ENCODE measurements around the gene ROBO2.
"Not testable (repeated sequence)": the region's sequence is repeated elsewhere in the genome, so short reads cannot be mapped to it uniquely, and the experiment has no call there.

The ROBO2 gene

GRCh38 chr3:77381431-77381830, 341.5 kb downstream of the ROBO2 start:
- ChIA-PET CTCF (interaction anchor here (0.6 kb wide), 1 partner anchor 11 kb away, joined by 3 read pairs; no protein-coding TSS in a partner anchor), POLR2A (no interaction called here)
- DNase-seq (ENCODE audit: extremely low spot score) = no peak
- TF ChIP-seq CTBP1 (IDR thresholded peaks at IDR 0.05; ENCODE audit: borderline replicate concordance) = no peak
- TF ChIP-seq SUZ12 (IDR thresholded peaks at IDR 0.05) = no peak
- TF ChIP-seq HDGF (IDR thresholded peaks at IDR 0.05; ENCODE audit: borderline replicate concordance) = no peak
- no peak for TF ChIP-seq NFRKB (IDR thresholded peaks at IDR 0.05)
- no peak for TF ChIP-seq FOXA1 (IDR thresholded peaks at IDR 0.05)
- no peak for TF ChIP-seq FOXM1 (IDR thresholded peaks at IDR 0.05; ENCODE audit: borderline replicate concordance)
- no peak for TF ChIP-seq ZNF384 (IDR thresholded peaks at IDR 0.05)
- no peak for TF ChIP-seq TARDBP (IDR thresholded peaks at IDR 0.05)
- TF ChIP-seq FOXK2 (IDR thresholded peaks at IDR 0.05) = no peak

- ChIA-PET POLR2A (no interaction called here), CTCF (interaction anchor here (0.7 kb wide), 1 partner anchor 11 kb away, joined by 3 read pairs; no protein-coding TSS in a partner anchor)
- DNase-seq (ENCODE audit: extremely low spot score) = no peak
- TF ChIP-seq LEF1 (IDR thresholded peaks at IDR 0.05; ENCODE audit: borderline replicate concordance) (no peak), CTBP1 (IDR thresholded peaks at IDR 0.05; ENCODE audit: borderline replicate concordance) (no peak), HDGF (IDR thresholded peaks at IDR 0.05; ENCODE audit: borderline replicate concordance) (no peak)
These were observed 352.3 kb downstream of the ROBO2 start for GRCh38 chr3:77392181-77392580.

GRCh38 chr3:77394046-77394445, 354.1 kb downstream of the ROBO2 start:
- TF ChIP-seq ZNF384 (IDR thresholded peaks at IDR 0.05) (no peak), FOXA1 (IDR thresholded peaks at IDR 0.05) (no peak), ELF4 (IDR thresholded peaks at IDR 0.05) (no peak), CTBP1 (IDR thresholded peaks at IDR 0.05; ENCODE audit: borderline replicate concordance) (no peak), SP1 (IDR thresholded peaks at IDR 0.05) (no peak), LEF1 (IDR thresholded peaks at IDR 0.05; ENCODE audit: borderline replicate concordance) (no peak), SUZ12 (IDR thresholded peaks at IDR 0.05) (no peak), ARNT (IDR thresholded peaks at IDR 0.05) (no peak)
- DNase-seq (ENCODE audit: extremely low spot score) = no peak
- ChIA-PET CTCF (no interaction called here), POLR2A (no interaction called here)

- TF ChIP-seq NFRKB (IDR thresholded peaks at IDR 0.05) (no peak), SUZ12 (IDR thresholded peaks at IDR 0.05) (no peak), FOXM1 (IDR thresholded peaks at IDR 0.05; ENCODE audit: borderline replicate concordance) (no peak), ELF4 (IDR thresholded peaks at IDR 0.05) (no peak), FOXA1 (IDR thresholded peaks at IDR 0.05) (no peak), HDGF (IDR thresholded peaks at IDR 0.05; ENCODE audit: borderline replicate concordance) (no peak), TARDBP (IDR thresholded peaks at IDR 0.05) (no peak), BHLHE40 (IDR thresholded peaks at IDR 0.05; ENCODE audit: borderline replicate concordance) (no peak), FOXK2 (IDR thresholded peaks at IDR 0.05) (no peak), ARNT (IDR thresholded peaks at IDR 0.05) (no peak), LEF1 (IDR thresholded peaks at IDR 0.05; ENCODE audit: borderline replicate concordance) (no peak), PKNOX1 (IDR thresholded peaks at IDR 0.05) (no peak)
- no peak for DNase-seq (ENCODE audit: extremely low spot score)
- ChIA-PET CTCF (no interaction called here), POLR2A (no interaction called here)
These were observed 365.0 kb downstream of the ROBO2 start for GRCh38 chr3:77404871-77405270.

GRCh38 chr3:77407441-77407840, 367.5 kb downstream of the ROBO2 start:
- DNase-seq (ENCODE audit: extremely low spot score) = no peak
- no peak for TF ChIP-seq BHLHE40 (IDR thresholded peaks at IDR 0.05; ENCODE audit: borderline replicate concordance)
- no peak for TF ChIP-seq FOXA1 (IDR thresholded peaks at IDR 0.05)
- no peak for TF ChIP-seq SUZ12 (IDR thresholded peaks at IDR 0.05)
- TF ChIP-seq LEF1 (IDR thresholded peaks at IDR 0.05; ENCODE audit: borderline replicate concordance) = no peak
- CTCF ChIA-PET = no interaction called here
- POLR2A ChIA-PET = no interaction called here

GRCh38 chr3:77410334-77410733, 370.4 kb downstream of the ROBO2 start:
- CTCF ChIA-PET; POLR2A ChIA-PET; DNase-seq (ENCODE audit: extremely low spot score): not testable (repeated sequence)

GRCh38 chr3:77411334-77411733, 371.4 kb downstream of the ROBO2 start:
- no peak for DNase-seq (ENCODE audit: extremely low spot score)
- TF ChIP-seq BHLHE40 (IDR thresholded peaks at IDR 0.05; ENCODE audit: borderline replicate concordance) = no peak
- TF ChIP-seq CTBP1 (IDR thresholded peaks at IDR 0.05; ENCODE audit: borderline replicate concordance) = no peak
- no peak for TF ChIP-seq PKNOX1 (IDR thresholded peaks at IDR 0.05)
- TF ChIP-seq FOXA1 (IDR thresholded peaks at IDR 0.05) = no peak
- TF ChIP-seq FOXM1 (IDR thresholded peaks at IDR 0.05; ENCODE audit: borderline replicate concordance) = no peak
- TF ChIP-seq ELF4 (IDR thresholded peaks at IDR 0.05) = no peak
- no peak for TF ChIP-seq HDGF (IDR thresholded peaks at IDR 0.05; ENCODE audit: borderline replicate concordance)
- no peak for TF ChIP-seq SP1 (IDR thresholded peaks at IDR 0.05)
- TF ChIP-seq L3MBTL2 (conservative IDR thresholded peaks at IDR 0.05) = no peak
- no peak for TF ChIP-seq TARDBP (IDR thresholded peaks at IDR 0.05)
- no peak for TF ChIP-seq ZNF384 (IDR thresholded peaks at IDR 0.05)
- no peak for TF ChIP-seq NFRKB (IDR thresholded peaks at IDR 0.05)
- no peak for TF ChIP-seq FOXK2 (IDR thresholded peaks at IDR 0.05)
- no peak for TF ChIP-seq LEF1 (IDR thresholded peaks at IDR 0.05; ENCODE audit: borderline replicate concordance)
- no peak for TF ChIP-seq ARNT (IDR thresholded peaks at IDR 0.05)
- TF ChIP-seq SUZ12 (IDR thresholded peaks at IDR 0.05) = no peak
- ChIA-PET POLR2A (no interaction called here), CTCF (no interaction called here)

- CTCF ChIA-PET = no interaction called here
These were observed 372.1 kb downstream of the ROBO2 start for GRCh38 chr3:77412021-77412438.

More at GRCh38 chr3:77412021-77412438, 372.1 kb downstream of the ROBO2 start:
- no peak for DNase-seq (ENCODE audit: extremely low spot score)
- POLR2A ChIA-PET = no interaction called here
- TF ChIP-seq ZNF384 (IDR thresholded peaks at IDR 0.05) (no peak), SP1 (IDR thresholded peaks at IDR 0.05) (no peak), FOXM1 (IDR thresholded peaks at IDR 0.05; ENCODE audit: borderline replicate concordance) (no peak), L3MBTL2 (conservative IDR thresholded peaks at IDR 0.05) (no peak), HDGF (IDR thresholded peaks at IDR 0.05; ENCODE audit: borderline replicate concordance) (no peak), FOXA1 (IDR thresholded peaks at IDR 0.05) (no peak), ELF4 (IDR thresholded peaks at IDR 0.05) (no peak), TARDBP (IDR thresholded peaks at IDR 0.05) (no peak), BHLHE40 (IDR thresholded peaks at IDR 0.05; ENCODE audit: borderline replicate concordance) (no peak), FOXK2 (IDR thresholded peaks at IDR 0.05) (no peak), PKNOX1 (IDR thresholded peaks at IDR 0.05) (no peak), LEF1 (IDR thresholded peaks at IDR 0.05; ENCODE audit: borderline replicate concordance) (no peak)

Measured in HEK293T (cell line).